Breast epithelium (tissue), 4 donors: Measurements from ENCODE around the gene JMJD1C. TPM values are rescaled to one million over a fixed set of nuclear protein-coding genes. Genes with fewer than 3 reads are reported as not detected.
"Not testable (repeated sequence)": the region's sequence is repeated elsewhere in the genome, so short reads cannot be mapped to it uniquely, and the experiment has no call there.

Experiments
- DNase-seq, 2 donors: peaks; one replicate each; pipeline ENCODE4 v3.0.0-alpha.2; 2019; ENCODE audit warnings: low spot score in 2 of 2
- H3K27ac ChIP-seq, 2 donors: fragments of 200-600 bp; sonication (generic) in 1 of 2; one replicate each; pipeline ENCODE4 v1.5.1; 2016 to 2019; ENCODE audit warnings: mild to moderate bottlenecking in 1 of 2
- H3K27me3 ChIP-seq, 2 donors: fragments of 200-600 bp; sonication (generic) in 1 of 2; one replicate each; pipeline versions ENCODE4 v1.5.1 to v1.6.0; 2017 to 2019; ENCODE audit warnings: control low read depth in 1 of 2, mild to moderate bottlenecking in 1 of 2
- H3K36me3 ChIP-seq: fragments of 200-600 bp; one replicate; pipeline ENCODE4 v1.5.1; 2019
- H3K4me1 ChIP-seq, 2 donors: fragments of 200-600 bp; sonication (generic); one replicate each; pipeline ENCODE4 v1.5.1; 2016 to 2019; ENCODE audit warnings: control low read depth in 1 of 2
- H3K4me3 ChIP-seq, 3 donors: fragments of 200-600 bp; sonication (generic); 1 replicate in 2 of 3; 2 replicates in 1 of 3; pipeline ENCODE4 v1.5.1; 2016 to 2019; ENCODE audit warnings: mild to moderate bottlenecking in 3 of 3, moderate library complexity in 2 of 3
- H3K9me3 ChIP-seq, 2 donors: fragments of 200-600 bp; sonication (generic) in 1 of 2; one replicate each; pipeline ENCODE4 v1.5.1; 2016 to 2019; ENCODE audit warnings: control low read depth in 1 of 2
- POLR2A ChIP-seq: fragments of 450-650 bp; IDR thresholded peaks from one replicate; pipeline ENCODE4 v1.6.1; 2016; ENCODE audit warnings: antibody characterized with exemption, mild to moderate bottlenecking, moderate library complexity
- POLR2AphosphoS5 ChIP-seq, 3 donors: sonication (generic); formaldehyde crosslinking; IDR thresholded peaks; one replicate each; pipeline ENCODE4 v1.6.1; 2017; ENCODE audit warnings: antibody characterized with exemption in 3 of 3
- intact Hi-C: fragments of 100-400 bp; cut with DNase I; formaldehyde crosslinking; loops from one replicate; pipeline ENCODE4 v1.15.1; 2023; ENCODE audit warnings: low total_unique reads
- total RNA-seq, 3 donors: library from RNA; depleted of rRNA; stranded (reverse); fragments of >200 nt; gene quantifications; one replicate each; pipeline ENCODE4 v1.1.0, GENCODE V29; 2016
- TF ChIP-seq, protein P1 (sequence below), 3 donors: fragments of 450-650 bp; IDR thresholded peaks; one replicate each; pipeline ENCODE4 v1.5.1; 2016 to 2017; ENCODE audit warnings: antibody characterized with exemption in 3 of 3, mild to moderate bottlenecking in 3 of 3, moderate library complexity in 3 of 3

Gene JMJD1C
- total RNA-seq, 3 donors from 2014 or later, result 134 to 327 (median 162) TPM

DNA sequence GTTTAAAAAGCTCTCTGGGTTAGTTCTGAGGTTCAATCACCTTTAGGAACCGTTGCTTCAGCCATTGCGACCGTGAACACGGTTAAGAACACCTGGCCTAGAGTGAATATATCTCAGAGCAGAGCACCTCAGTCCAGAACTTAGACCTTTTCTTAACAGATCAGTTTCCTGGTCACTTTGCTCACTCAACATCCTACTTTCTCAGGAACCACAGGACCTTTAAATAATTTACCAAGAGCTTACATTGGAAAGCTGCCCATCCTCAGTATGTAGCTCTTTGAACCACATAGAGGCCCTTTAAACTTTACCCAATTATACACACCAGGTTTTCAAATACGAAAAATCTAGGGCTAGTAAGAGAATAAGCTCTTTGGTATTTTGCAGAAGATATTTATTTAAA lies 179.4 kb downstream of the JMJD1C start:
- Histone ChIP-seq H3K27me3 (no peaks in the 10 kb centered on the region), H3K36me3 (no peaks in the 10 kb centered on the region), H3K4me3 (no peak overlapping the region), H3K27ac (no peak overlapping the region), H3K9me3 (no peaks in the 10 kb centered on the region), H3K4me1 (no peaks in the 10 kb centered on the region)
- TF ChIP-seq, protein P1, sequence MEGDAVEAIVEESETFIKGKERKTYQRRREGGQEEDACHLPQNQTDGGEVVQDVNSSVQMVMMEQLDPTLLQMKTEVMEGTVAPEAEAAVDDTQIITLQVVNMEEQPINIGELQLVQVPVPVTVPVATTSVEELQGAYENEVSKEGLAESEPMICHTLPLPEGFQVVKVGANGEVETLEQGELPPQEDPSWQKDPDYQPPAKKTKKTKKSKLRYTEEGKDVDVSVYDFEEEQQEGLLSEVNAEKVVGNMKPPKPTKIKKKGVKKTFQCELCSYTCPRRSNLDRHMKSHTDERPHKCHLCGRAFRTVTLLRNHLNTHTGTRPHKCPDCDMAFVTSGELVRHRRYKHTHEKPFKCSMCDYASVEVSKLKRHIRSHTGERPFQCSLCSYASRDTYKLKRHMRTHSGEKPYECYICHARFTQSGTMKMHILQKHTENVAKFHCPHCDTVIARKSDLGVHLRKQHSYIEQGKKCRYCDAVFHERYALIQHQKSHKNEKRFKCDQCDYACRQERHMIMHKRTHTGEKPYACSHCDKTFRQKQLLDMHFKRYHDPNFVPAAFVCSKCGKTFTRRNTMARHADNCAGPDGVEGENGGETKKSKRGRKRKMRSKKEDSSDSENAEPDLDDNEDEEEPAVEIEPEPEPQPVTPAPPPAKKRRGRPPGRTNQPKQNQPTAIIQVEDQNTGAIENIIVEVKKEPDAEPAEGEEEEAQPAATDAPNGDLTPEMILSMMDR (IDR thresholded peaks at IDR 0.05), result no peak
- TF ChIP-seq POLR2AphosphoS5 (IDR thresholded peaks at IDR 0.05) (no peak), POLR2A (no peak)
- no peak for DNase-seq
- intact Hi-C loops, result no loop called here

GRCh38 chr10:63283901-63284300 lies 181.9 kb downstream of the JMJD1C start:
- intact Hi-C loops, H3K4me1 ChIP-seq, DNase-seq, H3K27me3 ChIP-seq, H3K9me3 ChIP-seq, H3K4me3 ChIP-seq, H3K27ac ChIP-seq, H3K36me3 ChIP-seq: not testable (repeated sequence)

DNA sequence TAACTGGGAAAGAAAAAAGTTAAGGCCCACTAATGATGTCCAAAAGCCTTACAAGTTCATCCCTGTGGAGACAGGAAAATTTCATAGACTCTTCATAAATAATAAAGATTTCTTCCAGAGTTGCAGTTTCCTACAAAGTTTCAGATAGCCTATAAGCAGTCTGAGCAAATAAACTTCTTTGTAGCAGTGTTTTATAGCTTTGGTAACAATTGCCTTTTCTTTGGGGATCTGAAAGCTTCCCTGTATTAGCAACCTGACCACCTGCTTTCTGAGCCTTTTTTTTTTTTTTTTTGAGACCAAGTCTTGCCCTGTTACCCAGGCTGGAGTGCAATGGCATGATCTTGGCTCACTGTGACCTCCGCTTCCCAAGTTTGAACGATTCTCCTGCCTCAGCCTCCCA lies 182.7 kb downstream of the JMJD1C start:
- intact Hi-C loops, result no loop called here
- H3K27ac ChIP-seq, result no peak overlapping the region
- no peaks in the 10 kb centered on the region for H3K27me3 ChIP-seq
- H3K4me1 ChIP-seq, result no peaks in the 10 kb centered on the region
- no peaks in the 10 kb centered on the region for H3K9me3 ChIP-seq
- no peak overlapping the region for H3K4me3 ChIP-seq
- TF ChIP-seq POLR2AphosphoS5 (IDR thresholded peaks at IDR 0.05) (no peak), POLR2A (no peak)
- TF ChIP-seq, protein P1 (IDR thresholded peaks at IDR 0.05), result no peak
- no peak for DNase-seq
- H3K36me3 ChIP-seq, result no peaks in the 10 kb centered on the region

DNA sequence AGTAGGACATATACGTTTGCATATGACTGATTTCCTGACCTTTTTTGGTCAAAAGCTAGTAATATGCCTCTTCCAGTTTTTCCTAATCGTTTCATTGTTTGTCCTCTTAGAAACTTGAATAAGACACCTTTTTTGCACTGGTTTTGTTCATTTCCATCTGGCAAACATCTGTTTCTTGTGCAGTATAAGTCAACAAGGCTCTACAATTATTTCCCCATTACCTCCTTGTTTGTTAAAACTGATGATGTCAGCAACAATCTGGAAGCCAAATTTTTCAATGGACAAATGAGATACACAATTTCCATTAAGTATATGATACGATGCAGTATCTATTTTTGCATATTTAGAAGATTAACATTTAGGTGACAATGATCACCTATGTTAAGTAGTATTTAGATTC lies 183.8 kb downstream of the JMJD1C start:
- Histone ChIP-seq H3K4me1 (no peaks in the 10 kb centered on the region), H3K27ac (no peak overlapping the region), H3K4me3 (no peak overlapping the region), H3K27me3 (no peaks in the 10 kb centered on the region), H3K36me3 (no peaks in the 10 kb centered on the region), H3K9me3 (no peaks in the 10 kb centered on the region)
- no peak for DNase-seq
- TF ChIP-seq, protein P1 (IDR thresholded peaks at IDR 0.05), result no peak
- TF ChIP-seq POLR2A, result no peak
- no peak for TF ChIP-seq POLR2AphosphoS5 (IDR thresholded peaks at IDR 0.05)
- intact Hi-C loops, result no loop called here

DNA sequence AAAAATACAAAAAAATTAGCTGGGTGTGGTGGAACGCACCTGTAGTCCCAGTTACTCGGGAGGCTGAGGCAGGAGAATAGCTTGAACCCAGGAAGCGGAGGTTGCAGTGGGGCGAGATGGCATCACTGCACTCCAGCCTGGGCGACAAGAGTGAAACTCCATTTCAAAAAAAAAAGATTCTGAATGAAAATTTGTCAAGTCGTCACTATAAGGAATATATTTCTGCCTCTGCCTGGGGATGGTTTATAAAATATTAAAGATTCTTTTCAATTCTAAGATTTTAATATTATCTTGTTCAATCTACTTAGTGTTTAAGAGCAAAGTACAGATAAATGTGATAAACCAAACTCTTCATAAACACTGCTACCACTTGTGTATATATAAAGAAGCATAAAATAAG lies 185.4 kb downstream of the JMJD1C start:
- TF ChIP-seq POLR2A, result no peak
- TF ChIP-seq, protein P1 (IDR thresholded peaks at IDR 0.05), result no peak
- TF ChIP-seq POLR2AphosphoS5 (IDR thresholded peaks at IDR 0.05), result no peak
- Histone ChIP-seq H3K4me3 (no peak overlapping the region), H3K27me3 (no peaks in the 10 kb centered on the region), H3K4me1 (no peaks in the 10 kb centered on the region), H3K9me3 (no peaks in the 10 kb centered on the region), H3K27ac (no peak overlapping the region), H3K36me3 (no peaks in the 10 kb centered on the region)
- no peak for DNase-seq
- intact Hi-C loops, result no loop called here

DNA sequence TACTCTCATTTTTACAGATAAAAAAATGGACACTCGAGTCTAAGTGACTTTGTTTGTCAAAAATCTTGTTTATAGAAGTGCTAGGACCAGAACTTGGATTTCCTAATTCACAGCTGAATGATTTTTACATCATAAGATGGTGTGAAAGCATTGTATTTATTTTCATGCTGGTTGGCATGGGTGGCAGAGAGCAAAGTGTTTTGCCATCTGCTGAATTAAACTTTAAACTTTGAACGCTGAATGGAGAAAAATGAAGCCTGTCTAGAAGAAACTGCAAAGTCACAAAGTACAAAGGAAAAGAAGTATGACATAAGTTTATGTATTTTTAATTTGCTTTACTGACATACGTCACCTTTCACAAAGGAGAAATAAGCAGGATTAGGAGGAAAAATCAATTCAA lies 190.7 kb downstream of the JMJD1C start:
- Histone ChIP-seq H3K9me3 (no peaks in the 10 kb centered on the region), H3K36me3 (no peaks in the 10 kb centered on the region), H3K4me3 (no peak overlapping the region), H3K27ac (no peak overlapping the region), H3K27me3 (no peaks in the 10 kb centered on the region), H3K4me1 (no peaks in the 10 kb centered on the region)
- no peak for DNase-seq
- TF ChIP-seq POLR2AphosphoS5 (IDR thresholded peaks at IDR 0.05) (no peak), POLR2A (no peak)
- TF ChIP-seq, protein P1 (IDR thresholded peaks at IDR 0.05), result no peak
- intact Hi-C loops, result no loop called here
